BE2C (cell line): Measurements from ENCODE around the gene FYCO1.

Experiments
- DNase-seq: peaks from one replicate; pipeline ENCODE4 v3.0.0-alpha.2; 2020
- H3K27me3 ChIP-seq: fragments of 250-450 bp; sonication (Bioruptor Pico); 2 replicates; pipeline ENCODE4 v1.5.1; 2020; ENCODE audit warnings: mild to moderate bottlenecking
- H3K36me3 ChIP-seq: fragments of 250-450 bp; sonication (Bioruptor Pico); 2 replicates; pipeline ENCODE4 v1.5.1; 2020; ENCODE audit warnings: mild to moderate bottlenecking
- H3K4me1 ChIP-seq: fragments of 250-450 bp; sonication (Bioruptor Pico); 2 replicates; pipeline ENCODE4 v1.5.1; 2020
- H3K4me3 ChIP-seq: 2 replicates; pipeline ENCODE4 v1.5.1; 2011; ENCODE audit warnings: low read depth, low read length
- H3K9me3 ChIP-seq: fragments of 250-450 bp; sonication (Bioruptor Pico); 2 replicates; pipeline ENCODE4 v1.5.1; 2020
- TF ChIP-seq, protein P1 (sequence below): IDR thresholded peaks from 2 replicates; pipeline ENCODE4 v1.5.1; 2012; ENCODE audit warnings: mild to moderate bottlenecking, low read depth, low read length

FYCO1 gene

DNA sequence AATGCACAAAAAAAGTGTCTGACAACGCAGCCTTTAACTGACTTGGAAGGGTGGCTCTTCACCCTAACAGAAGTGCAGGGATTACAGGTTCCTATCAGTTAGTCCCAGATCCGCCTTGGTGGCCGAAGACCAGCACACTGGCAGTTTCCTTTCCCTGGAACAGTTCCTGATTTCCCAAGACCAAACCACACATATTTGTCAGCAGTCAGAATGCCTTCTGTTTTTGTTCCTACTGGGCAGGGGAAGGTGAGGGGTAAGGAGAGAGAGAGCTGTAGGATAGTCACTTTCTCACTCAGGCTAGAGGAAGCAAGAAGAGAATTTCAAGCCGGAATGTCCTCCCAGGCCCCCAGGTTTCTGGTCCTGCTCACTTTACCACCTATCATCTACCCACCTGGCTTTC, 43.2 kb downstream of the FYCO1 start:
- TF ChIP-seq, protein P1, sequence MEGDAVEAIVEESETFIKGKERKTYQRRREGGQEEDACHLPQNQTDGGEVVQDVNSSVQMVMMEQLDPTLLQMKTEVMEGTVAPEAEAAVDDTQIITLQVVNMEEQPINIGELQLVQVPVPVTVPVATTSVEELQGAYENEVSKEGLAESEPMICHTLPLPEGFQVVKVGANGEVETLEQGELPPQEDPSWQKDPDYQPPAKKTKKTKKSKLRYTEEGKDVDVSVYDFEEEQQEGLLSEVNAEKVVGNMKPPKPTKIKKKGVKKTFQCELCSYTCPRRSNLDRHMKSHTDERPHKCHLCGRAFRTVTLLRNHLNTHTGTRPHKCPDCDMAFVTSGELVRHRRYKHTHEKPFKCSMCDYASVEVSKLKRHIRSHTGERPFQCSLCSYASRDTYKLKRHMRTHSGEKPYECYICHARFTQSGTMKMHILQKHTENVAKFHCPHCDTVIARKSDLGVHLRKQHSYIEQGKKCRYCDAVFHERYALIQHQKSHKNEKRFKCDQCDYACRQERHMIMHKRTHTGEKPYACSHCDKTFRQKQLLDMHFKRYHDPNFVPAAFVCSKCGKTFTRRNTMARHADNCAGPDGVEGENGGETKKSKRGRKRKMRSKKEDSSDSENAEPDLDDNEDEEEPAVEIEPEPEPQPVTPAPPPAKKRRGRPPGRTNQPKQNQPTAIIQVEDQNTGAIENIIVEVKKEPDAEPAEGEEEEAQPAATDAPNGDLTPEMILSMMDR, result no peak
- Histone ChIP-seq H3K27me3 (no peaks in the 10 kb centered on the region), H3K36me3 (no peaks in the 10 kb centered on the region), H3K4me3 (no peak overlapping the region), H3K4me1 (no peaks in the 10 kb centered on the region), H3K9me3 (no peaks in the 10 kb centered on the region)
- no peak for DNase-seq

DNA sequence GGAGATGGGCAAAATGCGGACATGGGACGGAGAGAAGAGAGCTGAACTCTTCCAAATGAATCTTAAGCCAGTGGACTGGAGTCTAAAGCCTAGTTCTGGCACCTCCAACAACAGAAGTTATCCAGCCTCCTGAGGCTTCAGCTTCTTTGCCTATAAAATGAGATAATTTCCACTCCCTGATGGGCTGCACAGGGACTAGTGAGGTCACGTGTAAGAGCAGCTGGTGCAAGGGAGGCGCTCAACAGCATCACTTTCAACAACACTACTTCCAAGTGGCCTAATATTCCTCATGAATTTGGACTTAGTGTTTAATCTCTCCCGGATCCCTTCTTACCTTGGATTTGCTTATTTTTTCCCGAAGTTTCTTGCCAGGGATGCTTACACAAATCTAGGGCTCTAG, 43.7 kb downstream of the FYCO1 start:
- Histone ChIP-seq H3K9me3 (no peaks in the 10 kb centered on the region), H3K4me1 (no peaks in the 10 kb centered on the region), H3K36me3 (no peaks in the 10 kb centered on the region), H3K27me3 (no peaks in the 10 kb centered on the region), H3K4me3 (no peak overlapping the region)
- TF ChIP-seq, protein P1, result no peak
- DNase-seq, result no peak

DNA sequence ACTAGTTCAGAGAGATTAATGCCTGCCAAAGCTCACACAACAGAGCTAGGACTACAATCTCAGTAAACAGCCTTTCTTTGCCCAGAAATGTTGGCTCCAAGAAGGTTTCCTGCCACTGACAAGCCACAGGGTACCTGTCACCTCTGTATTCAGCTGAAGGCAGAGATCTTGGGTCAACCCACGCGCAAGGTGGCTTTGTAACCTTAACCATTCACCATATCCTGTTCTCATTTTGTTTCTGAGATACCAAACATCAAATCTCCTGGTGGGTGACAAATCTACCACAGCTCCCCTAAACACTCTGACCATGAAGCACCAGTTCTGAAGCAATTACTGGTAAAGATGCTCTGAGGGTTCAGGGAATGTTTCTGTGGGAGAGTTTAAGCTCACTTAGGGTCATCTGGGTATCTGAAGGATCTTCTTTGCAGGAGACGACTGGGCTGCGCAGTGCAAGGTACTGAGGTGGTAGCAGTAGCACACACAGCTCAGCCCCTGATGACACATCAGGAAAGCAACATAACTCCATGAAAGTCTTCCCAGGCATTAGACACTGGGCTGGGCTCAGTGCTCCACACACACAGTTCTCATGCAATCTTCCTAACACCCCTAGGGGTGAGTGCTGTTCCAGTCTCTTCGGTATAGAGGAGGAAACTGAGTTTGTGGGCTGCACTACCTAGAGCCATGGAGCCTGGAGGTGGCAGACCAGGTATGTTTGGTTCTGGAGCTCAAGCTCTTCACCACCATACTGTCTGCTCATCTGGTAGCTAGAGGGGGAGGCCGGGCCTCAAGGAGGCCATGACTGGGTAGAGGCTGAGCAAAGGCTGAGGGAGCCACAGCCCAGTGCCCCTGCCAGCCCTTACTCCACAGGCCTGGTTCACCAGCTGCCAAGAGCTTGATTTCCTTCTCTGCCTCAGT, 44.7 kb downstream of the FYCO1 start:
- H3K4me3 ChIP-seq, result no peak overlapping the region
- DNase-seq, result no peak
- TF ChIP-seq, protein P1, result no peak
- no peaks in the 10 kb centered on the region for H3K4me1 ChIP-seq
- H3K36me3 ChIP-seq, result no peaks in the 10 kb centered on the region
- no peaks in the 10 kb centered on the region for H3K9me3 ChIP-seq
- H3K27me3 ChIP-seq, result no peaks in the 10 kb centered on the region

DNA sequence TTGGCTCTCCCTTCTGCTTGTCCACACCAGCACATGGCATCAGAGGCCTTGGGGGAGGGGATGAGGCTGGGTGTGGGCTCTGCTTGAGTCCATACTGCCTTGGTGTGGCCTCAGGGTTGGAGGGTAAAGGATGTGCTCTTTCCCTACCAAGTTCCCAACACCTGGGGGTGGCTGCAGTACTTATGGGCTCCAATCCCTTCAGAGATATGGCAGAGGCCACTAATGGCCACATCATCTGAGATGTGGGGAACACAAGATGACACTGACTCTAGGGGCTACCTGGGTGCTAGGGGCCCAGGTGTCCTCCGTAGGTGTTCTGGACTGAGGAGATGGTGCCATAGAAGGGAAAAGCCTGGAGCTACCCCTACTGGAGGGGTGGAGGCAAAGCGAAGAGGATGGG, 45.5 kb downstream of the FYCO1 start:
- Histone ChIP-seq H3K27me3 (no peaks in the 10 kb centered on the region), H3K36me3 (no peaks in the 10 kb centered on the region)
- TF ChIP-seq, protein P1, result no peak

DNA sequence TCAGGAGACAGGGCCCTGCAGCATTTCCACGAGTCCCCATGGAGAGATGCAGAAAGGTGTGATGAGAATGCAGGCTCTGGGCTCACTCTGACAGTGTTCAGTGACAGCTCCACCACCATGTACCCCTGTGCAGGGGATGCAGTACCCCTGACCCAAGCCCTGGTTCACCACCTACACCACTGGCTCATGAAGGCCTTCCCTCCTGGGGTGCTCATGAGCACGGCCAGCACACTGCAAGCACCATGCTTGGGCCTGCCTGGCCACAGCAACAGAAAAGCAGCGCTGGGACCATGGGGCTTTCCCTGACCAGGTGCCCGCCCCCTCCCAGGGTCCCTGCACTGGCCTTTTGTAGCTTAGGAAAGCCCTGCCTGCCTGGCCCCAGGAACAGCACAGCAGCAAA, 46.2 kb downstream of the FYCO1 start:
- Histone ChIP-seq H3K4me3 (no peak overlapping the region), H3K27me3 (no peaks in the 10 kb centered on the region), H3K4me1 (no peaks in the 10 kb centered on the region), H3K36me3 (no peaks in the 10 kb centered on the region), H3K9me3 (no peaks in the 10 kb centered on the region)
- TF ChIP-seq, protein P1, result no peak
- DNase-seq, result no peak

More for the DNA sequence above, 45.5 kb downstream of the FYCO1 start:
- Histone ChIP-seq H3K9me3 (no peaks in the 10 kb centered on the region), H3K4me1 (no peaks in the 10 kb centered on the region), H3K4me3 (no peak overlapping the region)
- DNase-seq, result no peak

DNA sequence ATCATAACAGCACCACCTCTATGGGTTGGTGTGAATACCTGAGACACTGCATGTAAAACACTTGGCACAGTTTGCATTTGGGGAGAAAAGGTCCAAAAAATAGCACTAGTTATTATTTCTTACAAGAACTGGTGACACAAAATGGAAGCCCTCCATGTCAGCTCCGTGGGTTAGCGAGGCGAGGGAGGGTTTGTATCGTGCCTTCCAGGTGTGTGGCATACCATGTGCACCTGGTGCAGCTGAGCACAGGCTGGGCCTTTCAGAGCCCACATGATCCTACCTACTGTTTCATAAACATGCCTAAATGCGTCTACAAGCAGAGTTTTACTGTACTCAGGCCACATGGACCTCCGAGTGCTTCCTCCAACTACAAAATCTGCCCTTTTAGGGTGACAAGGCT, 46.7 kb downstream of the FYCO1 start:
- TF ChIP-seq, protein P1, result no peak
- Histone ChIP-seq H3K4me3 (no peak overlapping the region), H3K9me3 (no peaks in the 10 kb centered on the region), H3K4me1 (no peaks in the 10 kb centered on the region), H3K36me3 (no peaks in the 10 kb centered on the region), H3K27me3 (no peaks in the 10 kb centered on the region)
- no peak for DNase-seq
